HEK293T (cell line): Measurements from ENCODE around the gene SLC5A9.

Experiments
- CTCF ChIA-PET: fragments of 350-600 bp; formaldehyde crosslinking; extraction: SDS; loops from one replicate; lab custom pipeline; 2021; ENCODE audit warnings: antibody characterized with exemption, inconsistent platforms; lab: Yijun Ruan, JAX
- POLR2A ChIA-PET: fragments of 350-600 bp; formaldehyde crosslinking; extraction: SDS; loops from one replicate; lab custom pipeline; 2020; ENCODE audit warnings: antibody characterized with exemption, inconsistent platforms; lab: Yijun Ruan, JAX
- DNase-seq: peaks from one replicate; pipeline ENCODE4 v3.0.0; 2012; ENCODE audit warnings: mixed read lengths; ENCODE audit errors: extremely low spot score
- ARNT ChIP-seq: fragments of 450-650 bp; IDR thresholded peaks from 2 replicates; pipeline ENCODE4 v1.6.1; 2017; ENCODE audit warnings: mild to moderate bottlenecking
- BHLHE40 ChIP-seq: fragments of 450-650 bp; IDR thresholded peaks from 2 replicates; pipeline ENCODE4 v1.6.1; 2016; ENCODE audit warnings: mild to moderate bottlenecking, moderate library complexity, borderline replicate concordance
- CTBP1 ChIP-seq: fragments of 450-650 bp; IDR thresholded peaks from 2 replicates; pipeline ENCODE4 v1.6.1; 2016; ENCODE audit warnings: borderline replicate concordance
- ELF4 ChIP-seq: fragments of 450-650 bp; IDR thresholded peaks from 2 replicates; pipeline ENCODE4 v1.6.1; 2017; ENCODE audit warnings: antibody characterized with exemption
- FOXA1 ChIP-seq: fragments of 450-650 bp; IDR thresholded peaks from 2 replicates; pipeline ENCODE4 v1.6.1; 2016; ENCODE audit warnings: mild to moderate bottlenecking
- FOXK2 ChIP-seq: fragments of 450-650 bp; IDR thresholded peaks from 2 replicates; pipeline ENCODE4 v1.6.1; 2016; ENCODE audit warnings: mild to moderate bottlenecking
- FOXM1 ChIP-seq: fragments of 450-650 bp; IDR thresholded peaks from 2 replicates; pipeline ENCODE4 v1.6.1; 2017; ENCODE audit warnings: mild to moderate bottlenecking, borderline replicate concordance
- HDGF ChIP-seq: fragments of 450-650 bp; IDR thresholded peaks from 2 replicates; pipeline ENCODE4 v1.6.1; 2017; ENCODE audit warnings: antibody characterized with exemption, borderline replicate concordance
- L3MBTL2 ChIP-seq: fragments of 450-650 bp; conservative IDR thresholded peaks from 2 replicates; pipeline ENCODE4 v1.6.1; 2016; ENCODE audit warnings: mild to moderate bottlenecking
- LEF1 ChIP-seq: fragments of 450-650 bp; IDR thresholded peaks from 2 replicates; pipeline ENCODE4 v1.6.1; 2017; ENCODE audit warnings: mild to moderate bottlenecking, borderline replicate concordance
- NFRKB ChIP-seq: fragments of 450-650 bp; IDR thresholded peaks from 2 replicates; pipeline ENCODE4 v1.6.1; 2016; ENCODE audit warnings: mild to moderate bottlenecking, moderate library complexity
- PKNOX1 ChIP-seq: fragments of 450-650 bp; IDR thresholded peaks from 2 replicates; pipeline ENCODE4 v1.6.1; 2016
- SP1 ChIP-seq: fragments of 450-650 bp; IDR thresholded peaks from 2 replicates; pipeline ENCODE4 v1.6.1; 2017
- SUZ12 ChIP-seq: fragments of 450-650 bp; IDR thresholded peaks from 2 replicates; pipeline ENCODE4 v1.6.1; 2016; ENCODE audit warnings: mild to moderate bottlenecking
- TARDBP ChIP-seq: fragments of 450-650 bp; IDR thresholded peaks from 2 replicates; pipeline ENCODE4 v1.6.1; 2016
- ZNF384 ChIP-seq: fragments of 450-650 bp; IDR thresholded peaks from 2 replicates; pipeline ENCODE4 v1.6.1; 2016

The SLC5A9 gene

GRCh38 chr1:48216313-48216712, 6.2 kb upstream of the SLC5A9 start:
- TF ChIP-seq PKNOX1 = no peak
- TF ChIP-seq ELF4 = no peak
- TF ChIP-seq SUZ12 = no peak
- no peak for TF ChIP-seq FOXA1
- no peak for TF ChIP-seq FOXK2
- no peak for TF ChIP-seq BHLHE40
- no peak for TF ChIP-seq L3MBTL2
- TF ChIP-seq TARDBP = no peak
- no peak for TF ChIP-seq CTBP1
- TF ChIP-seq LEF1 = no peak
- no peak for TF ChIP-seq ZNF384
- TF ChIP-seq ARNT = no peak
- no peak for TF ChIP-seq FOXM1
- no peak for TF ChIP-seq HDGF
- no peak for TF ChIP-seq SP1
- no peak for TF ChIP-seq NFRKB
- ChIA-PET CTCF (interaction anchor here (0.6 to 1.5 kb wide), 2 partner anchors 19 to 123 kb away, joined by 3 read pairs; no protein-coding TSS in a partner anchor), POLR2A (no interaction called here)
- no peak for DNase-seq

- peak; percentile 33 for DNase-seq
- ChIA-PET POLR2A (no interaction called here), CTCF (interaction anchor here (1.5 kb wide), 1 partner anchor 123 kb away, joined by 3 read pairs; no protein-coding TSS in a partner anchor)
- TF ChIP-seq ZNF384 = no peak
- no peak for TF ChIP-seq SUZ12
- no peak for TF ChIP-seq CTBP1
- no peak for TF ChIP-seq PKNOX1
- TF ChIP-seq FOXK2 = no peak
- TF ChIP-seq HDGF = no peak
- no peak for TF ChIP-seq L3MBTL2
- no peak for TF ChIP-seq FOXM1
- no peak for TF ChIP-seq ELF4
- TF ChIP-seq BHLHE40 = no peak
- TF ChIP-seq LEF1 = no peak
- no peak for TF ChIP-seq TARDBP
- TF ChIP-seq SP1 = no peak
- TF ChIP-seq FOXA1 = no peak
- no peak for TF ChIP-seq NFRKB
- no peak for TF ChIP-seq ARNT
Measured at GRCh38 chr1:48216941-48217340, 5.6 kb upstream of the SLC5A9 start.

- no peak for TF ChIP-seq L3MBTL2
- no peak for TF ChIP-seq ZNF384
- TF ChIP-seq ELF4 = no peak
- no peak for TF ChIP-seq TARDBP
- no peak for TF ChIP-seq NFRKB
- no peak for TF ChIP-seq SP1
- TF ChIP-seq FOXK2 = no peak
- TF ChIP-seq LEF1 = no peak
- TF ChIP-seq FOXM1 = no peak
- TF ChIP-seq ARNT = no peak
- TF ChIP-seq BHLHE40 = no peak
- no peak for TF ChIP-seq HDGF
- no peak for TF ChIP-seq PKNOX1
- no peak for TF ChIP-seq CTBP1
- TF ChIP-seq FOXA1 = no peak
- no peak for TF ChIP-seq SUZ12
- POLR2A ChIA-PET = no interaction called here
- no peak for DNase-seq
- CTCF ChIA-PET = no interaction called here
Measured at GRCh38 chr1:48217856-48218255, 4.7 kb upstream of the SLC5A9 start.

GRCh38 chr1:48219803-48220202, 2.7 kb upstream of the SLC5A9 start:
- CTCF ChIA-PET = no interaction called here

GRCh38 chr1:48221122-48221521, 1.4 kb upstream of the SLC5A9 start:
- ChIA-PET CTCF (no interaction called here), POLR2A (no interaction called here)
- TF ChIP-seq TARDBP (no peak), SP1 (no peak), FOXK2 (no peak), PKNOX1 (no peak), LEF1 (no peak), L3MBTL2 (no peak), HDGF (no peak), FOXM1 (no peak), FOXA1 (no peak), ARNT (no peak), BHLHE40 (no peak), ELF4 (no peak), ZNF384 (no peak), SUZ12 (no peak), CTBP1 (no peak), NFRKB (no peak)
- DNase-seq = no peak

More at GRCh38 chr1:48219803-48220202, 2.7 kb upstream of the SLC5A9 start:
- TF ChIP-seq CTBP1 = no peak
- no peak for TF ChIP-seq PKNOX1
- no peak for TF ChIP-seq ZNF384
- TF ChIP-seq L3MBTL2 = no peak
- TF ChIP-seq FOXM1 = no peak
- no peak for TF ChIP-seq LEF1
- no peak for TF ChIP-seq SP1
- no peak for TF ChIP-seq BHLHE40
- TF ChIP-seq FOXA1 = no peak
- TF ChIP-seq NFRKB = no peak
- no peak for TF ChIP-seq HDGF
- TF ChIP-seq TARDBP = no peak
- TF ChIP-seq ELF4 = no peak
- no peak for TF ChIP-seq FOXK2
- POLR2A ChIA-PET = no interaction called here
- DNase-seq = no peak
